T-helper 22 cell (primary cell): ENCODE measurements around the gene RHO.

Experiments used
- DNase-seq: peaks from one replicate; pipeline ENCODE4 v3.0.0-alpha.2; 2020; ENCODE audit warnings: low read depth

RHO gene

GRCh38 chr3:129577366-129577765 lies 48.9 kb downstream of the RHO start:
- DNase-seq = no peak

GRCh38 chr3:129577925-129578786 lies 49.7 kb downstream of the RHO start:
- DNase-seq = no peak

DNA sequence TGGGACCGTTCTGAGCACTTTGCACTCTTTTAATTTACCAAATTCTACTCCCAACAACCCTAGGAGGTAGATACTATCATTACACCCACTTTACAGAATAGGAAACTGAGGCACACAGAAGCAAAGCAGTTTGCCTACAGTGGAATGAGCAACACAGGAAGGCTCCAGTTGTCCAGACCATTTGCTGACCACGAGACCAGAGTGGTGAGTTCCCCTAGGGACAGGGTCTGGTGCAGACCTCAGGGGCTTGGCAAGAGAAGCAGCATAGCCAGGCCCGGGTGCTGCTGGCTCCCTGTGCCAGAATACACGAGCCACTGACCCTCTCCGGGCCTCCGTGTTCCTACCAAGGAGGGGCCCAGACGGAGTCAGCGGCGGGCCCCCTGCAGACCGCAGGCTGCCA lies 51.6 kb downstream of the RHO start:
- no peak for DNase-seq

- DNase-seq = no peak
Measured at GRCh38 chr3:129581623-129582022, 53.2 kb downstream of the RHO start.

DNA sequence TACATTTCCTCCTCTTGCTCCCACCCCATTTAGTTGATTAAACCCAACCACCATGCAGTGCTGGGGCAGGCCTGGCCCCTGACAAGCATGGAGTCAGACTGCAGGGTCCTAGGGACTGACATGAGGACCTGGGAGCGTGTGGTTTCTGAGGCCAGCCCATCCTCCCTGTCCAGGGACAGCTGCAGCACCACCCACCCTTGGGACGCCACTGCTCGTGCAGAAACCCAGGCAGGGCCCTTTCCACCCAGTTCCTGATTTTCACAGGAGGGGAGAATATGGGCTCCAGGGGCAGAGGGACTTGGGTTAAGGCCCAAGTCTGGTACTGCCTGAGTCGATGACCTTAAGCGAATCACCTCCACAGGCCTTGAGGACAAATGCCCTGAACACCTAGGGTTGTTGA lies 54.4 kb downstream of the RHO start:
- DNase-seq = no peak

- no peak for DNase-seq
Measured at GRCh38 chr3:129583289-129583688, 54.9 kb downstream of the RHO start.

DNA sequence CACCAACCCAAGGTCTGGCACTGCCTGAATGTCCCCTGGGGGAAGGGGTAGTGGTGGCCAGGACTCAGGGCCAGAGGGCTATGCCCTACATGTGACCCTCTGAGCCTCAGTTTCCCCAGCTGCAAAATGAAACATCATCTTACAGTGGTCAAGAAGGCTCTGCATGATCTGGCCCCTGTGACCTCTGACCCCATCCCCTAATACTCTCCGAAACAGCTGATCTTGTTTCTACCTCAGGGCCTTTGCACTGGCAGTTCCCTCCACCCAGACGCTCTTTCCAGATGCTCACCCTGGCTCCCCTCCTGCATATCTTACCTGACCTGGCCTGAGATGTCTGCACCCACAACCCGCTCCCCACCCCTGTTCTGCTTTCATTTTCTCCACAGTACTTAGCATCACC lies 56.2 kb downstream of the RHO start:
- DNase-seq = no peak
